CD4-positive, alpha-beta T cell treated with Interleukin-17A for 1 hour (primary cell): ENCODE measurements around the gene PRR7.
"Not testable (repeated sequence)": the region's sequence is repeated elsewhere in the genome, so short reads cannot be mapped to it uniquely, and the experiment has no call there.

Experiments
- DNase-seq: peaks from one replicate; pipeline ENCODE4 v3.0.0-alpha.2; 2020

Gene PRR7, protein sequence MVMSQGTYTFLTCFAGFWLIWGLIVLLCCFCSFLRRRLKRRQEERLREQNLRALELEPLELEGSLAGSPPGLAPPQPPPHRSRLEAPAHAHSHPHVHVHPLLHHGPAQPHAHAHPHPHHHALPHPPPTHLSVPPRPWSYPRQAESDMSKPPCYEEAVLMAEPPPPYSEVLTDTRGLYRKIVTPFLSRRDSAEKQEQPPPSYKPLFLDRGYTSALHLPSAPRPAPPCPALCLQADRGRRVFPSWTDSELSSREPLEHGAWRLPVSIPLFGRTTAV

DNA sequence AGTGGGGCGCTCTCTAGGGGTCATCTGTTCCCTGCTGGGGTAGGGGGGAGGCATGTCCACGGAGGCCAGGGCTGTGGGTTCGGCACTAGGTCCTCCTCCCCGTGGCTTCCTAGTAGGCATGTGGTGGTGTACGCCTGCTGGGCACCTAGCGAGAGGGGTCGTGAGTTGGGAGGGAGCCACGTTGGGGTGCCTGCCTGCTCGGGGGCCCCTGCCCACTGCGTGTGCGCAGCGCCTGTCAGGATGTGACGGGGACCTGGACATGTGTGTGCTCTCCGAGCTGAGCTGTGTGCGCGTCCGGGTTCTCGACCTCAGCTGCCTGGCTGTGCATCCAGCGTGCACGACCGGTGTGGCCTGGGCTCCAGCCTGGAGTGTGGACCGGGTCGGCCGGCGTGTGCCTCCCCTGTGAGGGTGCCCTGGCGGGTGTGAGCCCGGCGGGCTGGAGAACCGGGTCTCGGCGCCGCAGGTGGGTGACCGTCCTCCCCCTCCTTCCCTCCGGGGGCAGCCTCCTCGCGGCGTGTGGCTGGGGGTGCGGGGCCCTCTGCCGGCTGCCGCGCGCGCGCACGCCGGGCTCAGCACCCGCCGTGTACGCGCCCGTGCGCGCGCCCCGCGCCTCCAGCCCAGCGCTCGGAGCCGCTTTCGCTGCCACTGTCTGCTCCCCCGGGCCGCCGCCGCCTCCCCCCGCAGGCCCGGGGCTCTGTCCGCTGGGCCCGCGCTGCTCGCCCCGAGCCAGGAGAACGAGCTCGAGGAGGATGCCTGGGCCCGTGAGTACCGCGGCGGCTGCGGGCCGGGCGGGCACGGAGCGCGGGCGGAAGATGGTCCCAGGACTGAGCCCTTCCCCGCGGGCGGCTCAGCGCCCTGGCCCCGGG, at the start of gene PRR7:
Gene PRR7 (plus strand): TSS at position 615 of the 866 bp plus-strand sequence. CDS start 8,254 bp downstream, outside the sequence.
- peak; percentile 80 for DNase-seq

DNA sequence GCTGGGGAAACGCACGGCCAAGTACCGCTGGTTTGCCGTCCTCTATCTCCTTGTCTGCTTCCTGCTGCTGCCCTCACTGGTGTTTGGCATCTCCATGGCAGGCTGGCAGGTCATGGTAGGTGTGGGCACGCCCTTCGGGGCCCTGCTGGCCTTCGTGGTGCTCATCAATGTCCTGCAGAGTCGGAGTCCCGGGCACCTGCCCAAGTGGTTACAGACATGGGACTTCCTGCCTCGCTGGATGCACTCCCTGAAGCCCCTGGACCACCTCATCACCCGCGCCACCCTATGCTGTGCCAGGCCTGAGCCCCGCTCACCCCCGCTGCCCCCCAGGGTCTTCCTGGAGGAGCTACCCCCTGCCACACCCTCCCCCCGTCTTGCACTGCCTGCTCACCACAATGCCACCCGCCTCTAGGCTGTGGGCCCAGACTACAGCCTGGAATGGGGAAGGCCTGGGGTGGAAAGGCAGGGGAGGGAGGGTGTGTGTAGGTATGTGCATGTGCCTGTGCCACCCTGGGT, 48.7 kb upstream of the PRR7 start:
- no peak for DNase-seq

DNA sequence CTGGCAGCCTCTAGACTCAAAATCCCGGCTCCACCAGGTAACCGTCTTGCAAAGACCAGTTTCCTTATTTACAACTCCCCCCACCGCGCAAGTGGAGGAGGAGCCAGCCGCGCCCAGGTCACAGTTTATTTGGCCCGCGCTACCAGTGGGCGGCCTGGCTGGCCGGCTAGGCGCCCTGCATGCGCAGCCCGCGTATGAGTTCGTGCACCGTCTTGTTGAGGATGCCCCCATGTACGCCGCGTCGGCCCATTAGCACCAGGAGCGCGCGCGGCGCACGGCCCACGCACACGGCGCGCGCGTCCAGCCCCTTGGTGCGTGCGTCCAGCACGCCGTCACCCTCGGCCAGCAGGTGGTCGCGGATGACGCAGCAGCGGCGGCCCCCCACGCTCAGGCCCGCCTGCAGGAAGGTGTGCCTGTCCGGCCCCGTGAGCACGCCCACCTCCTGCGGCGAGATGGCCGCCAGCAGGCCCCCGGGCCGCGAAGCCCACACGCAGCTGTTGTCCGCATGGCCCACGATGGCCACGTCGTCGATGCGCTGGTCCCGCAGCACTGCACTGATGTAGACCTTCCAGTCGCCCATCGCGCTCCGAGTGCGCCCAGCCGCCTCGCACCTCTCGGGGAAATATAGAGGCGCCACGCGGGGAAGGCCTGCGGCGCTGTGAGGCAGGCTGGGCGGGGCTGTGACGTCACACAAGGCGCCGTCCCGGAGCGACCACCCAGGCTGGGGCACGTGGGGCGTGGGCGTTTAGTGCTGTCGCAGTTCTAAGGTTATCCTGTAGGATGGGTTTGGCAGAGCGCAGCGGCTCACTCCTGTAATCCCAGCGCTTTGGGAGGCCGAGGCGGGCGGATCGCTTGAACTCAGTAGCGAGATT, 46.4 kb upstream of the PRR7 start, which contains the start of gene PFN3:
Gene PFN3 (minus strand): TSS at position 665 of the 872 bp plus-strand sequence. CDS start 85 bp downstream, at position 580.
- DNase-seq = no peak

DNA sequence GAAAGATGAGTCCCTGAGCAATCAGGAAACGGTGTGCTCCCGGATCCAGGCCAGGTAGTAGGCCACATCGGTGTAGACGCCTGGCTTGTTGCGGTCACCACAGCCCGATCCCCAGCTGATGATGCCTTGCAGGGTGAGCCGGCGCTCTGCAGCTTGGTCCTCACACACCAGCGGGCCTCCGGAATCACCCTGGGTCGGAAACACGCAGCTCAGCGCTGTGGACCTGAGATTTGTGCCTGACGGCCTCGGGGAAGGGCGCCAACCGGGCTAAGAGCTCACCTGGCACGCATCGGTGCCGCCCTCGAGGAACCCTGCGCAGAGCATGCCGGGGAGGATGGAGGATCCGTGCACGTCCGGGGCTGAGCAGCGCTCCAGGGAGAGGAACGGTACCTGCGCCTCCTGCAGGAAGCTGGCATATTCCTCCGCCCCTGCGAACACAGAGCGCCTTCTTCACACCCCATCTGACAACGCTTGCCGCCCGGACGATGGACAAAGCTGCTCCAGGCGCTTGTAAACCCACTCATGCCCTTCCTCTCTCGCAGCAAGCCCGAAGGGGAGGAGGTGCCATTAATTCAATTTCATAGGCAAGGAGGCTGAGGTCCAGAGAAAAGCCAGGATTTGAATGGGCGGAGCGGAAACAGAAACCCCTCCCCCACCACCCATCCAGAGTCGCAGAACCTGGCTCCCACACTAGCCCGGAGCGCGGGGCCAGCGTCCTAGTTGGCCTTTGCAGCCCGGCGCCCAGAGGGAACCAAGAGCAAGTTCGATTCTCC, 44.2 kb upstream of the PRR7 start:
- DNase-seq = peak; percentile 77

DNA sequence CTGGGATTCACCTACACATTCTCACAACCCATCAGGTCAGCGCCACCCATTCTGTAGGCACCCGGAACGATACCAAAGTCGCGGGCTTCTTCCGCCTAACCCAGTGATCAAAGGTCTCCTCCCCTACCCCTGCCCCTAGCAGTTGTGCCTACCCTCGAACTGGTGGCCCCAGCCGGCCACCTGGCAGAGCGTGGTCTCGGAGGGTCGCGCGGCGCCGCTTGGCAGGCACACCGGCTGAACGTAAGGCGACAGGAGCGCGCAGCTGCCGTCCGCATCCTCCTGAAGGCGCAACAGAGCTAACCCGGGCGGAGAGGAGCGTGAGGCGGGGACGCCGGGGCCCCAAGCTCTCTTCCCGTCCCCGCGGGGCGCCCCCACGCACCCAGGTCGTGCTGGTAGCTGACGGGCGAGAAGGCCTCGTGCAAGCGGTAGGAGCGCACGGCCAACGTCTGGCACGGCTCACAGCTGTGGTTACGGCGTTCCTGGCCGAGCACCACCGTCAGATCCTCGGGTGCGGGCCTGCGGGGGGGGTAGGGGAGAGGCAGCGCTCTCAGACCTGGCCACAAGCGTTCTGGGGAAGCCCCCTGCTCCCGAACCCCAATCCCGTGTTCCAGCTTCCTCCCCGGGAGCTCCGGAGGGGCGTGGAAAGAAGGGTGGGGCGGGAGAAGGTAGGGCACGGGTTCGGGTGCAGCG, 43.4 kb upstream of the PRR7 start:
- DNase-seq = peak; percentile 66

DNA sequence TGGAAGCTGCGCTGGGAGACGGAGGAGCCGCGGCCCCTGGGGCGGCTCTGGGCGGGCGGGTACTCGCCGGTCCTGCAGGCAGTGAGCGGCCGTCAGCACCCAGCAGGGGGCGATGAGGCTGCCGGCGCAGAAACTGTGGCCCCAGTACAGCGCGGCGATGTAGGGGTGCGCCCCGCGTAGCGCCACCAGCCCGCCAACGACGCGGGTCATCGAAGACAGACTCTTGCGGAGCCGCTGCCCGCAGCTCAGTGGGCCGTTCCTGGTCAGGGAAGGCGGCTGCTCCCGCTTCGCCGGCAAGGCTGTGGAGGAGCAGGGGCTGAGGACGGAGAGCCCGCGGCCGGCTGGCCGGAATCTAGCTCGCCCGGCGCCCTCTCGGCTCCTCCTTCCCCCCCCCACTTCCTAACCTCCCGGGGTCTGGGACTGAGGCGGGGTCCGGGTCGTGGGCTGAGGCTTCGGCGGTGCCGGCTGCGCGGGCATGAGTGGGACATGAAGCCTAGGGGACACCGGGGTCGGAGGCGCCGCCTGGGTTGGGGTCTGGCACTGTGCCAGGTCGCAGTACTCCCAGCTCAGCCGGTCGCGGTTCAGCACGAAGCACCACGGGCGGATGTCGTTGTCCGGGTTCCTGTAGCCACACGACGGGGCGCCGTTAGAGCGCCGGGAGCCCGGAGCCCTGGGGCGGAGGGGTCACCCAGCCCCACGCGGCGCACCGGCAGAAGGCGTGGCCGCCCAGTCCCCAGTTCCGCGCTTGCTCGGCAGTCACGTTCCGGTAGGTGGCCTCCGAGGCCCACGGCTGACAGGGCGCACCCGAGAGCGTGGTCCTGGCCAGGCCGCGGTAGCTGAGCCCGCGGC, 42.6 kb upstream of the PRR7 start:
- peak; percentile 91 for DNase-seq

DNA sequence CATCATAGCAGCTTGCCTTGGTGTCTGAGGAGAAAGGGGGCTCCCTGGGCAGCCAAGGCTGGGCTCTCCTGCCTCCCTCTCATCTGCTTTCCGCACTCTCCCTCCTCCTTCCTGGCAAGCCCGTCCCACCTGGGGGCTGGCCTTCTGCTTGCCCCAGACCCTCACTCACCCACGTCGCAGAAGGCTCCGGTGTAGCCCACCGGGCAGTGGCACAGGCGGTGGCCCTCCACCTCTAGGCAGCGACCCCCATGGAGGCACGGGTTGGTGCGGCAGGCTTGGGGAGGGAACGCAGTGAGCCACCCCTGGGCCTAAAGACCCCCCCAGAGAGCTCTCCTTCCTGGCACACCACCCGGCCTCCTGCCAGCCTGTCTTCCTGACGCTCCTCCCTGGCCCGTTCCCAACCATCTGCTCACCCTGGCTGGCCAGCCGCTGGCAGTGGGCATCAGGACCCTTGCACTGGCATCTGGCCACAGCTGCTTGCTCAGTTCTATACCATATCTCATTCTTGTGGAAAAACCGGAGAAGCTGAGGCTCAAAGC, 41.9 kb upstream of the PRR7 start:
- DNase-seq = no peak

DNA sequence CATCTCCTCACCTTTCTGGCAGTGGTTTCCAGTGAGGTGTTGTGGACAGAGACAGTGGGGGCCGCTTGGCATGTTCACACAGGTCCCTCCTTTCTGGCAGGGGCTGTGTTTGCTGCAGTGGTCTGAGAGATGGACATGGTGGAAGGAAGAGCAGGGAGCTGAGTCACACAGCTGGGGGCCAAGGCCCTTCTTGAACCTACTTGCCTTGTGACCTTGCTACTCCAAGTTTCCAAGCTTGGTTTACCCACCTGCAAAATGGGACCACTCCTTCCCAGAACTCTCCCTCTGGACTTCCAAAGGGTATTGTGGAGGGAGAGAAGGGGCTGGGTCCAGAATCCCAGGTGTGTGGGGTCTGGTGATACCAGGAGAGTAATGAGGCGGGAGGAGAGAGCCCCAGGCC, 41.3 kb upstream of the PRR7 start:
- no peak for DNase-seq

DNA sequence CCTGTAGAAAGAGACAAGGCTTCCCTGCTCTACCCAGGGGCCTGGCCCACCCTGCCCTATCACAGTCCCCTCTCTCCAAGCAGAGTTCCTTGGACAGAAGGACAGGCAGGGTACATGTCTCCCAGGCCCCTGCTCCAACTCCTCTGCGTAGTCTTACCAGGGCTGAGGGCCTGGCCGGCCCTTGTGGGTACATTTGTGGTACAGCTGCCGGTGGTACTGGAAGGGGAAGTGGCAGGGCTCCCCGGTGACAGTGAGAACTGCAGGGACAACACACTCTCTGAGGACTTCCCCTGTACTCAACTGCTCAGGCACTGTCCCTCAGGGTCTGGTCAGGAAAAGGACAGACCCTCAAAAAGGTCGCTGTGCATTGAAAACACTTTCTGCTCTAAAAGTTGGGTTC, 40.8 kb upstream of the PRR7 start:
- peak; percentile 42 for DNase-seq

DNA sequence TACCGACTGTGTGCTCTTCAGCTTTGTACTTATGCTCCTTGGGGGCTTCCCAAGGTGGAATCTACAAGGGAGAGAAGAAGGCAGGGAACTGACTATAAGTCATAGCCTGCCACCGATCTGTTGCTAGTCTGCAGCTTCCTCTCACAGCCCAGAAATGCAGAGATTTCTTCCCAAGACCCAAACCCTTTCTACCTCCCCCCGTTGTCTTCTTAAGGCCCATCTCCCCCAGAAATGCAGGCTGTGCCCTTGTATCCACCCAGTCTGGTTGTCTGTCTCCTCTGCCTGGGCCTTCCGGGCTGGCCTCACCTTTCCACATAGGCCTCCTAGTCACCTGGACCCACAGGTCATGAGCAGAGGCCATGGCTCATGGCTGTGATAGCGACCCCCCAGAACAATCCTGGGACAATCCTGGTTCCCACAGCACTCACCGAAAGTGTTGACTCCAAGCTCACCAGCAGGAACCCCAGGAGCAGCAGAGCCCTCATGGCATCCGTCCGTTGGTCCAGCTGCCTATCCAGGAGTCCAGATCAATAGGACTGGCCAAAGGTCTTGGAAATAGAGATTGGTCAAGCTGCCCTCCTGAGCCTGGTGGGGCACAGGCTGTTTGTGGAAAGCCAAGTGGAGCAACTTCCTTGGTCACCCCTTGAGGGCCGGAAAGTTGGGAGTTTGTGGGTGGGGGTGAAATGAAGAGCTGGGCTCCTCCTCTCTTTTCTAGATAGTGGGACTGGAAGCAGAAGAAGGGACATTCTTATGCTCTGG, 37.4 kb upstream of the PRR7 start, which contains the start of gene F12:
Gene F12 (minus strand): TSS at position 522 of the 759 bp plus-strand sequence. CDS start 37 bp downstream, at position 485.
- DNase-seq = no peak

DNA sequence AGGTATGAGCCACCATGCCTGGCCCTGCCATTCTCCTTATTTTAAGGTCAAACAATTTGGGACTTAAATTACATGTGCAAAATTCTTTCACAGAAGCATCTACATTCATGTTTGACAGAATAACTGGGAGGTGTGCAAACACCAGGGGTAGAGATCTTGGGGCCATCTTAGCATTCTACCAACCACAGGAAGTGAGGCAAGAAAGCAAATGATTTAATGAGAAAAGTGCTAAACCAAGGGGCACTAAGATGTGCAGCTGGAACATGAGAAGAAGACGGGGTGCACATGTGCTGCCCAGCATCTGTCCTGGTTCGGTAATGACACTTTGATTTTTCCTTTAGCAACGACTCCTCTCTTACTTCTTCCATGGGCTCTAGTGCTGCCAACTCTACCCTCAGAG, 36.0 kb upstream of the PRR7 start:
- peak; percentile 38 for DNase-seq

DNA sequence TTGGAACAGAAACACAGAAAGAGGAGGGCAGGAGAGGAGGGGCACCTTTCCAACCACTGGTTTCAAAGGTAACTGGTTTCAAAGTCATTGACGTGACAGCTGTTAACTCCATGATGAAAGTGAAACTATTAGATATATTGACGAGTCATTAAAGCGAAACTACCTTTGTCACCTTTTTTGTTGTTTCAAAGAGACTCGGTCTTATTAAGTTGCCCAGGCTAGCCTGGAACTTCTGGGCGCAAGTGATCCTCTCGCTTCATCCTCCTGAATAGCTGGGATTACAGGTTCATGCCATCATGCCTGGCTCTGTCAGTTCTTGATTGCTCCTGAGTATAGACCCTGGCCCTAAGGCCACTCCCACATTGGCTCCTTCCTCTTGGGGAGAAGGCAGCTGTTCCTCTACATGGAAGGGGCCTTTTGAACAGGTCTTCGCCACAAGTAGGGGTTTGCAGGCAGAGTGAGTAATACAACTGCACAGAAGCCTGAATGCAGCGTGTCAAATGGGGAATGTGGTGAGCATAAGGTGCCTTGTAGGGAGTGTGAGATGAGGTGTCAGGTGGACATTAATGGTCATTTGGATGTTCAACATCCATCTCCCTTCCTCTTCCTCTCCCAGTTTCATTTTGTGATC, 33.9 kb upstream of the PRR7 start:
- peak; percentile 78 for DNase-seq

DNA sequence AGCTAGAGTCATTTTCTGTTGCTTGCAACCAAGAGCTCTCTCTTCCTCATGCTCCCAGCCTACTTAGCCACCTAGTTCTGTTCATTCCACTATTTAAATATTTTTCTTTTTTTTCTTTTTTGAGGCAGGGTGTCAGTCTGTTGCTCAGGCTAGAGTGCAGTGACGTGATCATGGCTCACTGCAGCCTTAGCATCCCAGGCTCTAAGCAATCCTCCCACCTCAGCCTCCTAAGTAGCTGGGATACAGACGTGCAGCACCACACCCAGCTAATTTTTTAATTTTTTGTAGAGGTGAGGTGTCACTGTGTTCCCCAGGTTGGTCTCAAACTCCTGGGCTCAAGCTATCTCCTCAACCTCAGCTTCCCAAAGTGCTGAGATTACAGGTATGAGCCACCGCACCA, 32.1 kb upstream of the PRR7 start:
- no peak for DNase-seq

DNA sequence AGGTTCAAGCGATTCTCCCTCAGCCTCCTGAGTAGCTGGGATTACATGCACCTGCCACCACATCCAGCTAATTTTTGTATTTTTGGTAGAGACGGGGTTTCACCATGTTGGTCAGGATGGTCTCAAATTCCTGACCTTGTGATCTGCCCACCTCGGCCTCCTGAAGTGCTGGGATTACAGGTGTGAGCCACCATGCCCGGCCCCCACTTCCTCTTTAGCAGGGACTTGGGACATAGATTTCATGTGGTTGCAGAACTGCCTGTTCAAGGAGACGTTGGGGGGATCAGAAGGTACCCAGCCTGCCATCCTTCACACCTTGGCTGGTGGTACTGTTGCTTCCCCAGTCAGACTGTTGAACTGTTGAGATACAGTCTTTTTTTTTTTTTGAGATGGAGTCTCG, 29.5 kb upstream of the PRR7 start:
- DNase-seq = not testable (repeated sequence)

DNA sequence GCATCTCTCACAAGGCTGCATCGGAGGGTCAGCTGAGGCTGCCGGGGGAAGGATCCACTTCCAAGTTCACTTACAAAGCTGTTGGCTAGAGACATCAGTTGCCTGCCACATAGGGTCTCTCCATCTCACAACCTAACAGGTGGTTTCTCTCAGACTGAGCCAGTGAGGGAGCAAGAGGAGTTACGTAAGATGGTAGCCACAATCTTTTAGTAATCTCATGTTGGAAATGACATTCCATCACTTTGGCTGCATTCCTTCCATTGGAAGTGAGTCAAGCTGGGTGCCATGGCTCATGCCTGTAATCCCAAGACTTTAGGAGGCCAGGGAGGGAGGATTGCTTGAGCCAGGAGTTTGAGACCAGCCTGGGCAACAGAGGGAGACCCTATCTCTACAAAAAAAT, 27.6 kb upstream of the PRR7 start:
- no peak for DNase-seq

DNA sequence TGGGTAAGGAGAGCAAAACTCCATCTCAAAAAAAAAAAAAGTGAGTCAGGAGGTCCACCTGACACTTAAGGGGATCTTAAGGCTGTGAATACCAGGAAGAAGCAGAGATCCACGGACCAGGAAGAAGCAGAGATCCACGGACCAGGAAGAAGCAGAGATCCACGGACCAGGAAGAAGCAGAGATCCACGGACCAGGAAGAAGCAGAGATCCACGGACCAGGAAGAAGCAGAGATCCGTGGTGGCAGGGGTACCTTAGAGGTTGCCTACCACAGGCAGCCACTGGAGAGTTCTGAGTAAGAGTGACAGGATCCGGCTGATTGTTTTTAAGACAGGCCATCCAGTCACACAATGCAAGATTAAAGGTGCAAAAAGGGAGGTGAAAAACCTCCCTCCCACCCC, 26.1 kb upstream of the PRR7 start:
- not testable (repeated sequence) for DNase-seq

DNA sequence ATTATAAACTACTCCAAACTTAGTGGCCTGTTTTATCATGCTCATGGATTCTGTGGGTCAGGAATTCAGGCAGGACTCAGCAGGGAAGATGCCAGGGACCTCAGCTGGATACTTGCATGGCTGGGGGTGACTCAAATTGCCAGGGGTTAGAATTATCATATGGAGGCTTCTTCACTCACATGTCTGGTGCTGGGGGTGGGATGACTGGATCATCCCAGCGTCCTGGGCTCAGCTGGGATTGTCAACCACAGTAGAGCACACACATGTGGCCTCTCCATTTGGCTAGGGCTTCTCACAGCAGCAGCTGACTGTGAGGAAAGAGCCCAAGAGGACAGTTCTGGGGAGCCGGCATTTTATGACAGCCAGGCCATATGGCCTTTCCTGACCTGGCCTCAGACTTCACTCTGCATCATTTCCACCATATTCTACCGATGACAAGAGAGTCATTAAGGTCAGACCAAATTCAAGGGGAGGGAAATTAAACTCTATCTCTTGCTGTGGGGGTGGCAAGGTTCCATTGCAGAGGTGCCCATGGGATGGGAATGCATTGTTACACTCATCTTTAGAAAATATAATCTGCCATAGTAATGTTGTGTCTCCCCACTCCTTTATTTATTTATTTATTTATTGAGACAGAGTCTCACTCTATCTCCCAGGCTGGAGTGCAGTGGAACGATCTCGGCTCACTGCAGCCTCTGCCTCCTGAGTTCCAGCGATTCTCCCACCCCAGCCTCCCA, 25.4 kb upstream of the PRR7 start:
- no peak for DNase-seq

DNA sequence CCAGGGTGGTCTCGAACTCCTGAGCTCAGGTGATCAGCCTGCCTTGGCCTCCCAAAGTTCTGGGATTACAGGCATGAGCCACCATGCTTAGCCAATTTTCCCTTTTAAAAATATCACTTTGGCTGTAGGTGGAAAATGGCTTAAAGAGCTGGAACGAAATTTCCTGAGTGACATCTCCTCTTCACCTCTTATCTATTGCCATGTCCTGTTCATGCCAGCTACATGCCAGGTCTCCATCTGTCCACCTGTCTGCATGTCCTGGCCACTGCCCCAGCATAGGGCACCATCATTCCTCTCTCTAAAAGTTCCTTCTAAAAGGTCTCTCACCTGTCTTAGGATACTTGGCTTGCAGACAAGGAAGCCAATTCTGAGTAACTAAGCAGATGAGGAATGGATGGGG, 22.9 kb upstream of the PRR7 start:
- DNase-seq = no peak
